ENCODE measurements around the gene GRAMD1B.

DNA sequence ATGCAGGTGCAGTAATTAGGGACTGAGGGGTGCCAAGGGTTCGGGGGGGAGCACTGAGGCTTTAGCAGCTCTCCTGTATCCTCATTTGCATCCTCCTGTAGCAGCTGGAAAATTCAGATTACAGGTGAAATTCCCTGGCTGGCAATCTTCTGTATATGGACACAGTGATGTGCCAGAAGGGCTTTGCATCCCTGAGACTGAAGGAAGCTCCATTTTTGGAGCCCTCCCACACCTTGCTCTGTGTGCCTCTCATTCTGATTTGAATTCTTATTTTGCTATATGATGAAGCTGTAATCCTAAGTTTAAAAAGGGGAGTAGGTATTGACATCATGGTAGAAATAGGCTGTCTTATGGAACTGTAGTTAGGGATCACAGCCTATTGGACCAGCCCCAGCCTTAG is 177.7 kb downstream of the GRAMD1B start:
- TF ChIP-seq POLR2A (IDR thresholded peaks at IDR 0.05) (no peak), CTCF (IDR thresholded peaks at IDR 0.05) (no peak)
